NCI-H82 treated with DMSO at 0.1 percent for 48 hours (cell line): ENCODE data around the gene MYLIP.
A peak's percentile ranks its signal among the peaks of the same experiment; 100 is the strongest.

Experiments
- DNase-seq: peaks from one replicate; lab custom pipeline; 2025; ENCODE audit not compliant: unreplicated experiment; lab: John Stamatoyannopoulos, UW

The MYLIP gene

GRCh38 chr6:16137451-16137801 lies 8.5 kb downstream of the MYLIP start:
- no peak for DNase-seq

GRCh38 chr6:16139556-16139955 lies 10.7 kb downstream of the MYLIP start:
- no peak for DNase-seq

DNA sequence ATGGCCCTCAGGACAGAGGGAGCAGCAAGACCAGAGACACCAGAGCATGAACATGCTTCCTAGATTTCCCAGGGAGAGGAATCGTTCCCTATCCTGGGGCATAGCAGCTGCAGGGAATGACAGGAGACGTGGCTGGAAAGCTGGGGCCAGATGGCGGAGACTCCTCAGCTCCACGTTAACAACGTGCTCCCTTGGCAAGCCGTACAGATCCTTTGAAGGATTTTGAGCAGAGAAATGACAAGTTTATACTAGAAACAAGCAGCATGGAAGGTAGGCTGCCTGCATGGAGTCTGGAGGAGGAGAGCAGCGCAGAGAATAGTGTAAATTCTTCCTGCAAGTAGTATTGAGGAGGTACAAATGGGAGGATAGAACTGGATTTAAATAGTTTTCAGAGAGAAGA lies 11.7 kb downstream of the MYLIP start:
- no peak for DNase-seq

- no peak for DNase-seq
Measured at GRCh38 chr6:16141514-16141913, 12.6 kb downstream of the MYLIP start.

DNA sequence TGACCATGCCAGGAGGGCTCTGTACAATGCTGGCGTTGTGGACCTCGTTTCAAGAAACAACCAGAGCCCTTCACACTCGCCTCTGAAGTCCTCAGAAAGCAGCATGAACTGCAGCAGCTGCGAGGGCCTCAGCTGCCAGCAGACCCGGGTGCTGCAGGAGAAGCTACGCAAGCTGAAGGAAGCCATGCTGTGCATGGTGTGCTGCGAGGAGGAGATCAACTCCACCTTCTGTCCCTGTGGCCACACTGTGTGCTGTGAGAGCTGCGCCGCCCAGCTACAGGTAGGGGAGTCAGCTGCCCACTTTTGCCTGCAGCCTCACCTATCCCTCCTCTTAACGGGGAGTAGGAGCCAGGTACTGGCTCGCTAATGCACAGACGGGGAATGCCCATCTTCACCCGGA lies 16.2 kb downstream of the MYLIP start:
- no peak for DNase-seq

GRCh38 chr6:16146028-16146427 lies 17.1 kb downstream of the MYLIP start:
- DNase-seq: no peak

- no peak for DNase-seq
Measured at GRCh38 chr6:16146527-16146955, 17.7 kb downstream of the MYLIP start.

DNA sequence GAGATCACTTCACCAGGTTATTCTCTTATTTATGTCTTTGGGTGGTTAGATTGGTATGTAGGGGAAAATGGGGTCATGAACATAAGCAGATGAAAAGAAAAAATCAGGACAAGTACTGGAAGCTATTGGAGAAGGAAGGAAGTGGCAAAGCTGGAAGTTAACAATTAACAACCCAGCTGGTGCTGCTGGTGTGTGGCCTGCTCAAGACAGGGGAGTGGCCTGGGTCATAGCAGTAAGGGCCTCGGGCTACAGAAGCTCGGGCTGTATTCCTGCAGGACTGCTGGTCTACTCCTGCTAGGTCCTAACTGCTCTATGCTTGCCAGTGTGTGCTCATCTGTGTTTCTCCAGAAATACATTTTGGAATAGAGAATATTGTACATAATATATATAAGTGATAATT lies 19.6 kb downstream of the MYLIP start:
- no peak for DNase-seq

GRCh38 chr6:16149305-16149704 lies 20.4 kb downstream of the MYLIP start:
- DNase-seq: no peak

DNA sequence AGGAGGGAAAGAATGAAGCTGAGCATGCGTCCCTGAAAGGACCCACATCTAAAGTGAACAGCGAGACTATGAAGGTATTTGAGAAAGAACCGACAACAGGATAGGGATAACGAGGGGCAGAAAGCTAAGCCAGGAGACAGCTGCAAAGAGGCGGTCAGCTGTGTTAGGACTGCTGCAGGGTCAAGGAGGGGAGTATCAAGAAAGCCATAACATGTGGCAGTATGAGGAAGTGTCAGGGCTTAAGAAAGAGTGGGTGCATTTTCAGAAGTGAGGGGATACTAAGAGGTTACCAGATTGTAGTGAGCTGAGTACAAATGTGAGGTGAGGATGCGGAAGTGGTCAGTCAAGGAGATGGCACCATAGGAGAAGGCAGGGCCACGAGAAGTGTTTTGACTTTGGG lies 21.2 kb downstream of the MYLIP start:
- no peak for DNase-seq

- no peak for DNase-seq
Measured at GRCh38 chr6:16153211-16153820, 24.4 kb downstream of the MYLIP start.

- DNase-seq: no peak
Measured at GRCh38 chr6:16154904-16155303, 26.0 kb downstream of the MYLIP start.

- DNase-seq: peak; percentile 85
Measured at GRCh38 chr6:16157492-16157891, 28.6 kb downstream of the MYLIP start.

- DNase-seq: peak; percentile 98
Measured at GRCh38 chr6:16157909-16158308, 29.0 kb downstream of the MYLIP start.

DNA sequence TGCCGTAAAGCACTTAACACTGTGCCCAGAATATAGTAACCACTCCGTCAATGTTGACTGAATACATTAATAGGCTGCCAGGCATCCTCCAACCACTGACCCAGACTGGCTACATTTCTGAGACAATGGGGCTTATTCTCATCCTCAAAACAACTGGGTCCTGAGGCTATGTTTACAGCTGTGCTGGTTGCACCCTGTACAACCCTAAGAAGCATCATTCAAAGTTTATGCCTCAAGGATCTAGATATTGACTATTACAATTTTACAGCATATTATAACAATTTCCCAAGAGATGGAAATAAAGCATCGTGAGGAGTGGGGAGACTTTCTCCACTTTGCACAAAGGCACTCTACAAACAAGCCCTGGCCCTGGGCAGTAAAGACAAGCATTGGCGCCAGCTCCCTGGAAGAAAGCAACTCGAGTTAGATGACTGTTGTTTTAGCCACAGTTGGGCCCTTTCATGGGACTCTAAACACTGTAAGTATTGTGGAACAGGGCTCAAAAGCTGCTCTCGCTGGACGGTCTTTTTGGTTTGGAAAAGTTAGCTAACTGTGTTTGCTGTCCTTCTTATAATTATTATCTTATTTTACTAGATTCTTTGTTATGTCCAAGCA lies 30.2 kb downstream of the MYLIP start:
- no peak for DNase-seq

GRCh38 chr6:16160794-16161193 lies 31.9 kb downstream of the MYLIP start:
- no peak for DNase-seq

GRCh38 chr6:16162003-16162402 lies 33.1 kb downstream of the MYLIP start:
- no peak for DNase-seq

DNA sequence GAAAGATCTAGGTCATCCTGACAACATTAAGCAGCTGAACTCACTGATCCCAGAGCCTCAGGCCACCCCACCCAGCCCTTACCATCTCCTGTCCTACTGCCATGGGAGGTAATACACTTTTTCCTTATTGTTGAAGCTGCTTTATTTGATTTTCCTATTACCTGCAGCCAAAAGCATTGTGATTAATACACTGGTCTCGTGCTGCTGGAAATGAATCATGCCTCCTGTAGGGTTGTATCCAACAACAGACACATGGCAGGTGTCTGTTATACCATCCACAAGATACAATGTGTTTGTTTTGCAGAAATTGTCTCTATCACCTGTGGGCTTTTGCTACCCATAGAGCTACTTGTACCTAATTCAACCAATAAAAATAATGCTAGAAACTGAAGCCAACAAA lies 34.2 kb downstream of the MYLIP start:
- no peak for DNase-seq

DNA sequence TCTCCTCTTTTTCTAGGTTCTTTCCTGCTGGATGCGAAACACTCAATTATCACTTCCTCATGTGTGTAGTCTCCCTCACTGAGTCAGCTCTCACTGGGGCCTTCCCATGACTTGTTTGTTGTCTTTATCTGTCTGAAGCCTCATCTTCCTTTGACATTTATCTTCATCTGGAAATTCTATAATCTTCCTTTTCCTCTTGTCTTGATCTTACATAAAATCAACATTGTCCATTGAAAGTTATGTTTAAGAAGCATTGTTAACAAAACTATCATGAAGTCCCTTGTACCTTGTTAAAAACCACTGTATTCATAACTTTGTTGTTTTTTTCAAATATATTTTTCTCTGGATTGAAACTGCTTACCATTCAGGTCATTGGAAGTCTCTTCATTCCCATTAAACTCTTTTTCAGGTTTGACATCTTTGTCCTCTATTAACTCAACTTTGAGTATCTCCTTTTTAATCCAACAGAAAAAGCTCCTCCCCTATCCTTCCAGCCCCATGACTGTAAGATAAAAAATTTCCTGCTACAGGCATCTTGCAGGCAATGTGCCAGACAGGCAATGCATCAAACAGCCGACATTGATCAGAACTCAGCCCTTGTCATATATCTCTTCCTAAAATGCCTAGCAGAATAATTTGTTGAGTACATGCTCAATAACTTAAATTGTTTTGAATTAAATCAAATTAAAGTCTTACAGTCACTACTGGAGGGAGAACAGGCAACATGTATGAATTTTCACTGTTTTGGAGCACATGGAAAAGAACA lies 34.8 kb downstream of the MYLIP start:
- no peak for DNase-seq

- no peak for DNase-seq
Measured at GRCh38 chr6:16165641-16166040, 36.8 kb downstream of the MYLIP start.

- no peak for DNase-seq
Measured at GRCh38 chr6:16166871-16167608, 38.2 kb downstream of the MYLIP start.

DNA sequence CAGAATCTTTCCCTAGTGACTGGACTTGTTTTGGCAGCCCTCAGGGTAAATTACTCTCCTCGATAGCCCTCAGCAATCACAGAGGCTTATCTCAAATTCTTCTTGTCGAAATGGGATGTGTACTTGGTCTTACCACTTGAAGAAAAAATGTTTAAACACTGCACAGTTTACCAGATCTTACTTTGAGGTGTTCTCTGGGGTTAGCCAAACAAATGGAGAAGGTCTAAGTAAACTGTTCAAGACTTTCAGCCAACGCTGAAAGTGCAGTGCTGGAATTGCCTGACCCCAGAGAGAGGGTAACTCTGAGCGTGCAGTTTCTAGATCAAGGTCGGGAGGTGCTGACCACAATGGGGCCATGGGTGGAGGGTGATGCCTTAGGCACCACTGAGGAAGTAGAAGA lies 39.2 kb downstream of the MYLIP start:
- no peak for DNase-seq
